Brain microvascular endothelial cell (primary cell): Measurements from ENCODE around the gene SH2D7.

ENCODE experiments used
- DNase-seq: peaks from one replicate; pipeline ENCODE4 v3.0.0-alpha.2; 2020
- H3K27ac ChIP-seq: fragments of 250-450 bp; sonication (Bioruptor Pico); 2 replicates; pipeline ENCODE4 v1.5.1; 2020; ENCODE audit warnings: mild to moderate bottlenecking, moderate library complexity
- H3K27me3 ChIP-seq: fragments of 250-450 bp; sonication (Bioruptor Pico); replicated peaks from 2 replicates; pipeline ENCODE4 v1.5.1; 2020; ENCODE audit warnings: mild to moderate bottlenecking
- H3K36me3 ChIP-seq: fragments of 250-450 bp; sonication (Bioruptor Pico); replicated peaks from 2 replicates; pipeline ENCODE4 v1.5.1; 2020; ENCODE audit warnings: mild to moderate bottlenecking
- H3K4me3 ChIP-seq: 2 replicates; pipeline ENCODE4 v1.5.1; 2011; ENCODE audit warnings: low read depth, mild to moderate bottlenecking, control low read depth, low read length, moderate library complexity
- CTCF ChIP-seq: IDR thresholded peaks from 2 replicates; pipeline ENCODE4 v1.5.1; 2011; ENCODE audit warnings: low read depth, mild to moderate bottlenecking, moderate library complexity, low read length, control low read depth, inconsistent platforms; ENCODE audit errors: missing control alignments
- in situ Hi-C: cut with HindIII; loops from 2 replicates; pipeline ENCODE4 v1.10.0; 2017; ENCODE audit warnings: low sequenced_read_pairs, low pct_ligation_motif_present

SH2D7 gene

GRCh38 chr15:78063217-78063616 is 29.1 kb upstream of the SH2D7 start:
- H3K4me3 ChIP-seq, result no peak overlapping the region
- in situ Hi-C loops, result no loop called here
- DNase-seq, result no peak
- no peak for TF ChIP-seq CTCF
- H3K27ac ChIP-seq, result peak overlapping the region; percentile 90
- no peaks in the 10 kb centered on the region for H3K27me3 ChIP-seq
- H3K36me3 ChIP-seq, result no peaks in the 10 kb centered on the region

DNA sequence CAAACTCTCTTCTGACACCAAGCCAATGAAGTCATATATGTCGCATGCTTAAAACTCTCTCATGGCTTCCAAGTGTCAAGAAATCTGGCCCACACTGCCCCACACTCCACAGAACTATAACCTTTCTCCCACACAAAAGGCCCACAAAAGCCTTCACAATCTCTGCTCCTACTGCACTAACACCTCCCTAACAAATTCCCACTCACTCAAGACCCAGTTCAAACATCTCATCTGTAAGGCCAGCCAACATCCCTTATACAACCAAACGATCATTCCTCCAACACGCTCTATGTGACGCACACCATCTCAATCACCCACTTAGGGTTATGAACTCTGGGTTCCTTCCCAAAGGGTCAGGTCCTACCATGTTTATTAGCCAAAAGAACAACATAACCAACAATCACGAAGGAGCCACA is 28.4 kb upstream of the SH2D7 start:
- no peak for TF ChIP-seq CTCF
- Histone ChIP-seq H3K27me3 (no peaks in the 10 kb centered on the region), H3K27ac (peak overlapping the region; percentile 90), H3K4me3 (no peak overlapping the region), H3K36me3 (no peaks in the 10 kb centered on the region)
- in situ Hi-C loops, result no loop called here
- DNase-seq, result no peak

GRCh38 chr15:78064544-78064943 is 27.8 kb upstream of the SH2D7 start:
- H3K36me3 ChIP-seq, result no peaks in the 10 kb centered on the region
- H3K27ac ChIP-seq, result peak overlapping the region; percentile 90
- DNase-seq, result no peak
- H3K4me3 ChIP-seq, result no peak overlapping the region
- H3K27me3 ChIP-seq, result no peaks in the 10 kb centered on the region
- in situ Hi-C loops, result no loop called here
- TF ChIP-seq CTCF, result no peak

- no peak overlapping the region for H3K4me3 ChIP-seq
- H3K27ac ChIP-seq, result peak overlapping the region; percentile 90
- no peaks in the 10 kb centered on the region for H3K36me3 ChIP-seq
- peak; percentile 99 for DNase-seq
- in situ Hi-C loops, result no loop called here
- TF ChIP-seq CTCF, result no peak
- no peaks in the 10 kb centered on the region for H3K27me3 ChIP-seq
Observed at GRCh38 chr15:78065284-78065872, 27.0 kb upstream of the SH2D7 start.

DNA sequence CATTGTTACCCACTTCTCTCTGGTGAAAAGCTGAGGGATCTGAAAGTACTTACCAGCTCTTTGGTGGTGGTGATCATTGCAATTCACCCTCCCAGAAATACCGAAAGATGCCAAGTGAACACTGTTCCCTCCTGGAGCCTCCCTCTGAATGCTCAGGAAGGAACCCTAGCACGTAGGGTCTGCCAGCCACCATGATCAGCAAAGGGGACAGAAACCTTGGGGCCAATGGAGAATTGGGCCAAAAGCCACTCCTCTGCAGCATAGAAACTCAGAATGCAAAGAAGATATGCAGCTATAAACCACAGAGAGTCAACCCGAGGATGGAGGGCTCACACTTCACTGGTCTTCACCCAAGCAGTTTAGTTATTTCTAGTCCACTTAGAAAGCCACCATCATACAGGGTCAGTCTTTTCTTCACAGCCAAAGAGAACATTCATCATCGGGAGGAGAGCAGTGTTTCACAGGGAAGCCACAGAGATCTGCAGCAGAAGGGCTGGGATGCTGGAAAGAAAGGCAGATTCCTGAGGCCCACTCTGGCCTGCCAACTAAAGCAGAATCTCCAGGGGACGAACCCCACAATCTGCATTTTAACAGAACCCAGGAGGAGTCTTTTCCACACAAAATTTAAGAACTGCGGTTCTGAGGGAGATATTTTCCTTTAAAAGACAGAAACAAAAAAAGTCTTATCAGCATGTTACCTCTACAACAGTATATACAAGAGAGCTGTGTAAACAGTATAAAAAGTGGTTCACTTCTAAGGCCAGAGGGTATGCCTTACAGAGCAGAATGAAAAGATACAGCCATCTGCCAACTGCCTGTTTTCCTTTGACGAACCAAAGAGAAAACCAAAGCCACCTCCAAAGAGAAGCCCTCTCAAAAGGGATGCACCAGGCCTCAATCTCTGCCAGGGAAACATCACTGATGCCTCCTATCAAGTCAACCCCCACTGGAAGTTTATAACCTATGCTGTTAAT is 26.1 kb upstream of the SH2D7 start:
- Histone ChIP-seq H3K27me3 (no peaks in the 10 kb centered on the region), H3K4me3 (no peak overlapping the region), H3K36me3 (no peaks in the 10 kb centered on the region), H3K27ac (peak overlapping the region; percentile 90)
- DNase-seq, result no peak
- TF ChIP-seq CTCF, result no peak
- in situ Hi-C loops, result no loop called here
